Measurements from ENCODE around the gene ATP5F1E. TPM values are rescaled to one million over a fixed set of nuclear protein-coding genes. Genes with fewer than 3 reads are reported as not detected.

ATP5F1E gene
- total and polyA plus RNA-seq, 2 donors (not counting 3 experiments of a cell fraction or from before 2014, with no cell fraction given): 29.0 to 107 TPM

- DNase-seq (ENCODE audit: low read depth, low spot score): no peak
- no peak overlapping the region for H3K4me2 ChIP-seq (ENCODE audit: insufficient read depth, low read length)
- H3K79me2 ChIP-seq (ENCODE audit: control insufficient read depth, insufficient read depth, low read length): peaks cover 38% of the 10 kb centered on the region
- TSS peak; percentile 30 for BruUV-seq (replicated peaks)
- H3K27ac ChIP-seq (ENCODE audit: insufficient read depth, low read depth, low read length): peak overlapping the region; percentile 41
- TF ChIP-seq JUN (IDR thresholded peaks at IDR 0.05; ENCODE audit: borderline replicate concordance, insufficient read depth, insufficient read length, low read depth) (no peak), MYC (IDR thresholded peaks at IDR 0.05; ENCODE audit: low read depth, low read length) (no peak), MAX (IDR thresholded peaks at IDR 0.05; ENCODE audit: insufficient read depth, insufficient read length) (no peak), FOS (IDR thresholded peaks at IDR 0.05; ENCODE audit: borderline replicate concordance, insufficient read depth, low read length) (no peak), CTCF (IDR thresholded peaks at IDR 0.05; ENCODE audit: extremely low read depth in 1 of 2, insufficient read depth in 1 of 2, low read depth in 1 of 2, low read length in 2 of 2) (no peak)
- peaks cover 0 to 5% of the 10 kb centered on the region in 2 experiments for H3K36me3 ChIP-seq (ENCODE audit: control insufficient read depth in 2 of 2, extremely low read depth in 1 of 2, insufficient read depth in 2 of 2, low read length in 2 of 2)
- no peaks in the 10 kb centered on the region for H4K20me1 ChIP-seq (replicated peaks; ENCODE audit: control insufficient read depth, extremely low read depth, insufficient read depth, low read length)
- intact Hi-C loops (cut with micrococcal nuclease) (no loop called here), dilution Hi-C loops (cut with MboI; ENCODE audit: extremely low pct_ligation_motif_present, low sequenced_read_pairs) (no loop called here)
- no peaks in the 10 kb centered on the region for H3K27me3 ChIP-seq (ENCODE audit: control insufficient read depth in 2 of 2, insufficient read depth in 2 of 2, low read length in 2 of 2)
- no peak overlapping the region for H2AFZ ChIP-seq (ENCODE audit: low read depth, low read length)
- CTCF ChIA-PET: no interaction called here
- POLR2A ChIA-PET: interaction anchor here (1.7 kb wide), 1 partner anchor 24 kb away, joined by 5 read pairs; the partner anchor contains the start of gene ATP5F1E
- no peaks in the 10 kb centered on the region for H3K9me3 ChIP-seq (replicated peaks; ENCODE audit: control insufficient read depth, insufficient read depth, low read length)
- H3K9me1 ChIP-seq (replicated peaks; ENCODE audit: control insufficient read depth, extremely low read depth, insufficient read depth, low read length): no peaks in the 10 kb centered on the region
- no peak for FAIRE-seq
- peaks cover 41% of the 10 kb centered on the region for H3K4me1 ChIP-seq (ENCODE audit: control insufficient read depth, extremely low read depth, insufficient read depth, low read length)
- H3K9ac ChIP-seq (replicated peaks; ENCODE audit: extremely low read depth, insufficient read depth, low read length): peak overlapping the region; percentile 94
- no peak overlapping the region for H3K4me3 ChIP-seq (replicated peaks in 1 of 3; ENCODE audit: insufficient read depth in 1 of 3, low read depth in 1 of 3, low read length in 3 of 3)
Measured at GRCh38 chr20:59007665-59008511, 24.2 kb downstream of the ATP5F1E start.

Measured in endothelial cell of umbilical vein (primary cell).